ENCODE results near the gene IQCF5. TPM values are rescaled to one million over a fixed set of nuclear protein-coding genes. Genes with fewer than 3 reads are reported as not detected.

The IQCF5 gene
- total RNA-seq, 1 experiment from 2014 or later: not detected

DNA sequence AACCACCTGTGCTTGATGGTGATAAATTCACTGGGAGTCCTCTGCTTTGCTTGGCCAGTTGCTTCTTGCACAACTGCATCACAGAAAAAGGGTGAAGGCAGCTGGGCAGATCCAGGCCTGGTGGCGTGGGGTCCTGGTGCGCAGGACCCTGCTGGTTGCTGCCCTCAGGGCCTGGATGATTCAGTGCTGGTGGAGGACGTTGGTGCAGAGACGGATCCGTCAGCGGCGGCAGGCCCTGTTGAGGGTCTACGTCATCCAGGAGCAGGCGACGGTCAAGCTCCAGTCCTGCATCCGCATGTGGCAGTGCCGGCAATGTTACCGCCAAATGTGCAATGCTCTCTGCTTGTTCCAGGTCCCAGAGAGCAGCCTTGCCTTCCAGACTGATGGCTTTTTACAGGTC, 45.1 kb downstream of the IQCF5 start:
- H3K4me2 ChIP-seq: no peak overlapping the region
- CTCF ChIA-PET: no interaction called here
- DNase-seq: no peak
- H2AFZ ChIP-seq: no peak overlapping the region
- H3K4me3 ChIP-seq: no peak overlapping the region
- 0 out of 2 replicates have a peak, but pooled peaks cover 5% of the 10 kb centered on the region for H3K27me3 ChIP-seq (ENCODE audit: insufficient read depth, low read depth)
- BruUV-seq (replicated peaks): no TSS peak
- no peaks in the 10 kb centered on the region; the same call in 1 of the 2 replicates for H3K9me3 ChIP-seq (ENCODE audit: insufficient read depth, low read depth)
- intact Hi-C loops (cut with micrococcal nuclease; ENCODE audit: unreplicated experiment): no loop called here
- no peak for TF ChIP-seq CTCF (conservative IDR thresholded peaks at IDR 0.05)
- no peak for TF ChIP-seq EZH2 (IDR thresholded peaks at IDR 0.05; ENCODE audit: low read depth)
- H4K20me1 ChIP-seq (ENCODE audit: insufficient read depth): no peaks in the 10 kb centered on the region
- H3K4me1 ChIP-seq (replicated peaks; ENCODE audit: insufficient read depth): no peaks in the 10 kb centered on the region
- H3F3A ChIP-seq (ENCODE audit: insufficient read depth, low read depth): no peaks in the 10 kb centered on the region
- H3K79me2 ChIP-seq (ENCODE audit: low read depth): no peaks in the 10 kb centered on the region
- H3K36me3 ChIP-seq (ENCODE audit: low read depth): no peaks in the 10 kb centered on the region
- H3K9me2 ChIP-seq (ENCODE audit: insufficient read depth): no peaks in the 10 kb centered on the region
- no peak overlapping the region for H3K27ac ChIP-seq
- POLR2A ChIA-PET (ENCODE audit: unreplicated experiment): no interaction called here

DNA sequence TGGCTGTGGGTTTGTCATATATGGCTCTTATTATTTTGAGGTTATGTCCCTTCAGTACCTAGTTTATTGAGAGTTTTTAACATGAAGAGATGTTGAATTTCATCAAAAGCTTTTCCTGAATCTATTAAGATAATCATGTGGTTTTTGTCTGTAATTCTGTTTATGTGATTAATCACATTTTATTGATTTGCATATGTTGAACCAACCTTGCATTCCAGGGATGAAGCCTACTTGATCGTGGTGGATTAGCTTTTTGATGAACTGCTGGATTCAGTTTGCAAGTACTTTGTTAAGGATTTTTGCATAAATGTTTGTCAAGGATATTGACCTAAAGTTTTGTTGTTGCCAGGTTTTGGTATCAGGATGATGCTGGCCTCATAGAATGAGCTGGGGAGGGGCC, 47.1 kb downstream of the IQCF5 start:
- Histone ChIP-seq H3K9me3 (ENCODE audit: insufficient read depth, low read depth) (no peaks in the 10 kb centered on the region; the same call in 1 of the 2 replicates), H3K4me2 (no peak overlapping the region), H3K27ac (no peak overlapping the region), H3K79me2 (ENCODE audit: low read depth) (no peaks in the 10 kb centered on the region), H3K27me3 (ENCODE audit: insufficient read depth, low read depth) (0 out of 2 replicates have a peak, but pooled peaks cover 5% of the 10 kb centered on the region), H2AFZ (no peak overlapping the region), H4K20me1 (ENCODE audit: insufficient read depth) (no peaks in the 10 kb centered on the region), H3K36me3 (ENCODE audit: low read depth) (no peaks in the 10 kb centered on the region), H3K9me2 (ENCODE audit: insufficient read depth) (no peaks in the 10 kb centered on the region), H3K4me3 (no peak overlapping the region), H3F3A (ENCODE audit: insufficient read depth, low read depth) (no peaks in the 10 kb centered on the region), H3K4me1 (replicated peaks; ENCODE audit: insufficient read depth) (no peaks in the 10 kb centered on the region)
- no peak for DNase-seq
- ChIA-PET CTCF (no interaction called here), POLR2A (ENCODE audit: unreplicated experiment) (no interaction called here)
- intact Hi-C loops (cut with micrococcal nuclease; ENCODE audit: unreplicated experiment): no loop called here
- no TSS peak for BruUV-seq (replicated peaks)
- no peak for TF ChIP-seq CTCF (conservative IDR thresholded peaks at IDR 0.05)
- TF ChIP-seq EZH2 (IDR thresholded peaks at IDR 0.05; ENCODE audit: low read depth): no peak

Other genes with a start within 250 kb of the IQCF5 start
- gene TEX264, start 204.3 kb downstream of the IQCF5 start, total RNA-seq (2021): 44.3 and 53.0 TPM in 2 replicates
- 0.13 and 0.25 TPM in 2 replicates for gene GRM2, start 168.5 kb downstream of the IQCF5 start, total RNA-seq (2021)
- not detected in 2 replicates for gene IQCF6, start 96.4 kb downstream of the IQCF5 start, total RNA-seq (2021)
- gene IQCF2, start 14.0 kb downstream of the IQCF5 start, total RNA-seq (2021): not detected in 2 replicates
- not detected in 2 replicates for gene IQCF1, start 27.8 kb upstream of the IQCF5 start, total RNA-seq (2021)
- gene RRP9, start 66.3 kb upstream of the IQCF5 start, total RNA-seq (2021): 23.4 and 23.9 TPM in 2 replicates
- gene PARP3, start 66.8 kb upstream of the IQCF5 start, total RNA-seq (2021): 24.4 and 33.8 TPM in 2 replicates
- not detected in 2 replicates for gene GPR62, start 79.8 kb upstream of the IQCF5 start, total RNA-seq (2021)
- gene PCBP4, start 91.9 kb upstream of the IQCF5 start, total RNA-seq (2021): 14.7 and 17.9 TPM in 2 replicates
- gene ABHD14B, start 98.4 kb upstream of the IQCF5 start, total RNA-seq (2021): 63.2 and 64.4 TPM in 2 replicates
- gene ABHD14A, start 99.5 kb upstream of the IQCF5 start, total RNA-seq (2021): 7.1 and 9.9 TPM in 2 replicates
- 52.2 and 63.3 TPM in 2 replicates for gene ACY1, start 107.9 kb upstream of the IQCF5 start, total RNA-seq (2021)
- 942 and 1,278 TPM in 2 replicates for gene RPL29, start 120.3 kb upstream of the IQCF5 start, total RNA-seq (2021)
- 9.4 and 9.5 TPM in 2 replicates for gene DUSP7, start 181.0 kb upstream of the IQCF5 start, total RNA-seq (2021)